ENCODE measurements around the gene C1GALT1.

DNA sequence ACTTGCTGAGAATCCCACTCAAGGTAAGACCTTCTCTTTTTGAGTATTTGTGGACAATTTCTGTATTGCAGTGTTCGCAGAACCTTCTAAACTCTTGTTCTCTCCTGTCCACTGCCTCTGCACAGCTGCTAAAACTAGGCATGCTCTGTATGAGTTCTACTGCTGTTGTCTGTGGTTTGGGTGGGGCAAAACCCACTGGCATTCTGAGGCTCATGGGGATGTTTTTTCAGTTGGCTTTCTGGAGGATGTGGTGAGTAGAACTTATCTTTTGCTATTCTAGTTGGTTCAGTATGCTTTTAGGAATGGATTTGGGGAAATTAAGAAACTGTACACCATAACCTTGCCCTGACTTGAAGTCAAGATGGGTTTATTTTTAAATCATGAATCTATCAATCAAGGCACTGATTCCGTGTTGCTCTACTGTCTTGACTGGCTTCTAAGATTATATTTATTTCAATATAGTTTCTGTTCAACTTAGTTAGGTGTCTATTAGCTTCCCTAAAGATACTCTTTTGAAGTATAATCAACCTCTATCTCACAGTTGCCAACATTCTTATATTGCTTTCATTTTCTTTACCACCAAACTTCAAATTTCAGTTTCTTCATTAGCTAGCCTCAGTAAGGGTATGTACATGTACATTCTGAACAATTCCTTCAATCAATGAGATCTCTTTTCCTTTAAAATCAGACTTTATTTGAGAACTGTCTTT lies 25.0 kb upstream of the C1GALT1 start:
- no peak for TF ChIP-seq POLR2A (IDR thresholded peaks at IDR 0.05)
- no peak for TF ChIP-seq POLR2AphosphoS5 (IDR thresholded peaks at IDR 0.05)
- TF ChIP-seq, protein P1, sequence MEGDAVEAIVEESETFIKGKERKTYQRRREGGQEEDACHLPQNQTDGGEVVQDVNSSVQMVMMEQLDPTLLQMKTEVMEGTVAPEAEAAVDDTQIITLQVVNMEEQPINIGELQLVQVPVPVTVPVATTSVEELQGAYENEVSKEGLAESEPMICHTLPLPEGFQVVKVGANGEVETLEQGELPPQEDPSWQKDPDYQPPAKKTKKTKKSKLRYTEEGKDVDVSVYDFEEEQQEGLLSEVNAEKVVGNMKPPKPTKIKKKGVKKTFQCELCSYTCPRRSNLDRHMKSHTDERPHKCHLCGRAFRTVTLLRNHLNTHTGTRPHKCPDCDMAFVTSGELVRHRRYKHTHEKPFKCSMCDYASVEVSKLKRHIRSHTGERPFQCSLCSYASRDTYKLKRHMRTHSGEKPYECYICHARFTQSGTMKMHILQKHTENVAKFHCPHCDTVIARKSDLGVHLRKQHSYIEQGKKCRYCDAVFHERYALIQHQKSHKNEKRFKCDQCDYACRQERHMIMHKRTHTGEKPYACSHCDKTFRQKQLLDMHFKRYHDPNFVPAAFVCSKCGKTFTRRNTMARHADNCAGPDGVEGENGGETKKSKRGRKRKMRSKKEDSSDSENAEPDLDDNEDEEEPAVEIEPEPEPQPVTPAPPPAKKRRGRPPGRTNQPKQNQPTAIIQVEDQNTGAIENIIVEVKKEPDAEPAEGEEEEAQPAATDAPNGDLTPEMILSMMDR (IDR thresholded peaks at IDR 0.05) = no peak

Measured in upper lobe of left lung (tissue), 4 donors.